ENCODE data around the gene ATP2B2. TPM values are rescaled to one million over a fixed set of nuclear protein-coding genes. Genes with fewer than 3 reads are reported as not detected.

The ATP2B2 gene
- total and polyA plus RNA-seq, 2 of the 8 experiments (the other 6 are each of a cell fraction or from before 2014, with no cell fraction given): 0.14 to 1.2 TPM

- Histone ChIP-seq H4K5ac (ENCODE audit: insufficient read length, low read depth, low read length) (no peak overlapping the region), H3K4me1 (replicated peaks in 1 of 4; ENCODE audit: control insufficient read depth in 3 of 4, insufficient read depth in 4 of 4, low read length in 3 of 4) (no peaks in the 10 kb centered on the region), H4K91ac (replicated peaks; ENCODE audit: insufficient read length, low read length) (no peak overlapping the region), H3K56ac (replicated peaks; ENCODE audit: insufficient read length, low read depth, low read length) (no peak overlapping the region), H2BK12ac (ENCODE audit: low read depth, low read length) (no peak overlapping the region), H3K4me2 (ENCODE audit: insufficient read depth in 1 of 2, low read depth in 2 of 2, low read length in 2 of 2) (no peak overlapping the region), H4K8ac (ENCODE audit: extremely low read depth, insufficient read depth, low read length) (no peak overlapping the region), H3K36me3 (ENCODE audit: control insufficient read depth in 2 of 4, insufficient read depth in 4 of 4, low read length in 3 of 4) (no peaks in the 10 kb centered on the region), H4K20me1 (replicated peaks in 1 of 2; ENCODE audit: control insufficient read depth in 1 of 2, insufficient read depth in 2 of 2, low read length in 2 of 2) (no peaks in the 10 kb centered on the region), H3K9me3 (ENCODE audit: insufficient read depth in 2 of 2, low read depth in 1 of 2, low read length in 1 of 2) (no peaks in the 10 kb centered on the region), H3K79me1 (ENCODE audit: low read depth, low read length) (no peaks in the 10 kb centered on the region), H2AK5ac (ENCODE audit: low read depth, low read length) (no peak overlapping the region), H3K23ac (ENCODE audit: insufficient read length) (no peak overlapping the region), H3K4me3 (ENCODE audit: extremely low read depth in 1 of 4, insufficient read depth in 2 of 4, low read depth in 3 of 4, low read length in 4 of 4) (no peak overlapping the region), H2AFZ (ENCODE audit: low read length) (no peak overlapping the region), H3K4ac (replicated peaks; ENCODE audit: insufficient read length, low read depth, low read length) (no peak overlapping the region), H3K27ac (ENCODE audit: low read depth, low read length) (no peak overlapping the region), H2BK15ac (ENCODE audit: low read length) (no peak overlapping the region), H3K23me2 (ENCODE audit: low read depth, low read length) (no peaks in the 10 kb centered on the region), H3K27me3 (replicated peaks in 1 of 4; ENCODE audit: control insufficient read depth in 3 of 4, extremely low read depth in 1 of 4, insufficient read depth in 3 of 4, low read length in 3 of 4) (no peaks in the 10 kb centered on the region), H3K79me2 (ENCODE audit: control insufficient read depth in 1 of 2, insufficient read depth in 2 of 2, low read length in 2 of 2) (no peaks in the 10 kb centered on the region), H3K9ac (replicated peaks in 1 of 4; ENCODE audit: extremely low read depth in 1 of 4, low read depth in 3 of 4, low read length in 3 of 4) (no peak overlapping the region), H3K14ac (ENCODE audit: insufficient read length) (no peak overlapping the region), H2BK120ac (replicated peaks; ENCODE audit: low read depth, low read length) (no peak overlapping the region), H2BK5ac (ENCODE audit: low read depth, low read length) (no peak overlapping the region), H2BK20ac (ENCODE audit: low read length) (no peak overlapping the region), H3K18ac (ENCODE audit: extremely low read depth, low read length) (no peak overlapping the region)
- TF ChIP-seq BACH1 (IDR thresholded peaks at IDR 0.05; ENCODE audit: low read length) (no peak), SP2 (IDR thresholded peaks at IDR 0.05; ENCODE audit: low read length) (no peak), RBBP5 (IDR thresholded peaks at IDR 0.05; ENCODE audit: borderline replicate concordance, low read depth, low read length) (no peak), BRCA1 (IDR thresholded peaks at IDR 0.05; ENCODE audit: low read depth, low read length) (no peak), BCL11A (IDR thresholded peaks at IDR 0.05; ENCODE audit: low read depth in 2 of 2, low read length in 2 of 2) (no peak), POU5F1 (IDR thresholded peaks at IDR 0.05; ENCODE audit: low read depth, low read length) (no peak), SAP30 (IDR thresholded peaks at IDR 0.05; ENCODE audit: insufficient read depth, insufficient replicate concordance, low read length) (no peak)
- TF ChIP-seq, protein P1, sequence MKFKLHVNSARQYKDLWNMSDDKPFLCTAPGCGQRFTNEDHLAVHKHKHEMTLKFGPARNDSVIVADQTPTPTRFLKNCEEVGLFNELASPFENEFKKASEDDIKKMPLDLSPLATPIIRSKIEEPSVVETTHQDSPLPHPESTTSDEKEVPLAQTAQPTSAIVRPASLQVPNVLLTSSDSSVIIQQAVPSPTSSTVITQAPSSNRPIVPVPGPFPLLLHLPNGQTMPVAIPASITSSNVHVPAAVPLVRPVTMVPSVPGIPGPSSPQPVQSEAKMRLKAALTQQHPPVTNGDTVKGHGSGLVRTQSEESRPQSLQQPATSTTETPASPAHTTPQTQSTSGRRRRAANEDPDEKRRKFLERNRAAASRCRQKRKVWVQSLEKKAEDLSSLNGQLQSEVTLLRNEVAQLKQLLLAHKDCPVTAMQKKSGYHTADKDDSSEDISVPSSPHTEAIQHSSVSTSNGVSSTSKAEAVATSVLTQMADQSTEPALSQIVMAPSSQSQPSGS (IDR thresholded peaks at IDR 0.05; ENCODE audit: low read length): no peak
- ChIA-PET CTCF (ENCODE audit: partially characterized antibody) (interaction anchor here (0.6 to 3.2 kb wide), 7 partner anchors 9 to 595 kb away, joined by 3 to 23 read pairs (median 3); no protein-coding TSS in a partner anchor), POLR2A (ENCODE audit: partially characterized antibody) (no interaction called here)
- WGBS, 2 experiments (ENCODE audit: extremely low coverage in 1 of 2, insufficient coverage in 1 of 2, insufficient read length in 1 of 2, insufficient replicate concordance in 2 of 2, low coverage in 1 of 2, low lambda C conversion rate in 2 of 2, missing lambda C conversion rate in 1 of 2): 85% methylated on average over 2 of the region's 2 CpGs; no CpG with 5 or more reads in 1 of the 2 experiments
- DNase-seq (ENCODE audit: low read depth in 1 of 2, low spot score in 2 of 2) (no peak), FAIRE-seq (no peak)
Measured at GRCh38 chr3:10434144-10434937, 71.0 kb downstream of the ATP2B2 start.

Data from H1 (cell line).